Amygdala (tissue), 56 donors: ENCODE measurements around the gene MAP7D1.

Experiments used
- DNase-seq, 56 donors: peaks; one replicate each; lab custom pipeline; 2025; lab: John Stamatoyannopoulos, UW

MAP7D1 gene

GRCh38 chr1:36155408-36156328 lies at the start of gene MAP7D1:
Gene MAP7D1 (plus strand): TSS chr1:36156160. CDS start chr1:36156418, 258 bp downstream.
- DNase-seq = peak in 54 of 56 donors; percentile 58 to 99 (median 86)

- DNase-seq = no peak
Measured at GRCh38 chr1:36106269-36106668, 49.7 kb upstream of the MAP7D1 start.

- no peak for DNase-seq
Measured at GRCh38 chr1:36107394-36107793, 48.6 kb upstream of the MAP7D1 start.

GRCh38 chr1:36108314-36108713 lies 47.6 kb upstream of the MAP7D1 start:
- DNase-seq = no peak

- DNase-seq = no peak
Measured at GRCh38 chr1:36109041-36109679, 46.8 kb upstream of the MAP7D1 start.

- no peak for DNase-seq
Measured at GRCh38 chr1:36111151-36111550, 44.8 kb upstream of the MAP7D1 start.

- no peak for DNase-seq
Measured at GRCh38 chr1:36112823-36113222, 43.1 kb upstream of the MAP7D1 start.

- DNase-seq = no peak
Measured at GRCh38 chr1:36114371-36114770, 41.6 kb upstream of the MAP7D1 start.

- peak in 8 of 56 donors; percentile 6 to 53 (median 30) for DNase-seq
Measured at GRCh38 chr1:36115200-36115669, 40.7 kb upstream of the MAP7D1 start.

- DNase-seq = no peak
Measured at GRCh38 chr1:36115931-36116330, 40.0 kb upstream of the MAP7D1 start.

GRCh38 chr1:36116901-36117300 lies 39.1 kb upstream of the MAP7D1 start:
- DNase-seq = no peak

- peak in 1 of 56 donors; percentile 17 for DNase-seq
Measured at GRCh38 chr1:36118447-36119204, 37.3 kb upstream of the MAP7D1 start.

- DNase-seq = no peak
Measured at GRCh38 chr1:36119456-36119855, 36.5 kb upstream of the MAP7D1 start.

GRCh38 chr1:36122062-36123030 lies 33.6 kb upstream of the MAP7D1 start:
- DNase-seq = no peak

GRCh38 chr1:36123356-36123755 lies 32.6 kb upstream of the MAP7D1 start:
- DNase-seq = peak in 12 of 56 donors; percentile 10 to 58 (median 17)

- no peak for DNase-seq
Measured at GRCh38 chr1:36124404-36125128, 31.4 kb upstream of the MAP7D1 start.

GRCh38 chr1:36125129-36125991 lies 30.6 kb upstream of the MAP7D1 start, which contains the start of gene COL8A2:
Gene COL8A2 (minus strand): TSS chr1:36125222. CDS start chr1:36100242, 24,980 bp downstream.
- peak in 2 of 56 donors; percentile 32 to 46 for DNase-seq
